Small intestine (tissue), 7 donors: Measurements from ENCODE around the gene CHEK1. TPM values are rescaled to one million over a fixed set of nuclear protein-coding genes. Genes with fewer than 3 reads are reported as not detected.
A peak's percentile ranks its signal among the peaks of the same experiment; 100 is the strongest.

Source experiments
- DNase-seq, 2 donors: peaks; one replicate each; pipeline versions ENCODE4 v3.0.0 to v3.0.0-alpha.2; 2013
- FAIRE-seq: peaks from 2 replicates; lab custom pipeline; 2012; peaks lifted over from hg19 to GRCh38; lab: Jason Lieb, UNC
- H3K27ac ChIP-seq, 3 donors: one replicate each; pipeline ENCODE4 v1.5.1; 2013; ENCODE audit warnings: low read length in 2 of 3, mild to moderate bottlenecking in 2 of 3, control low read depth in 1 of 3, inconsistent platforms in 1 of 3, low read depth in 1 of 3, moderate library complexity in 1 of 3
- H3K27me3 ChIP-seq, 3 donors: one replicate each; pipeline ENCODE4 v1.6.1; 2013; ENCODE audit warnings: low read length in 3 of 3, inconsistent platforms in 1 of 3; ENCODE audit not compliant: control insufficient read depth in 3 of 3, insufficient read depth in 3 of 3
- H3K36me3 ChIP-seq, 3 donors: one replicate each; pipeline ENCODE4 v1.6.1; 2013; ENCODE audit warnings: low read length in 3 of 3, inconsistent platforms in 1 of 3, low read depth in 1 of 3, mild to moderate bottlenecking in 1 of 3, moderate library complexity in 1 of 3; ENCODE audit not compliant: control insufficient read depth in 3 of 3, insufficient read depth in 2 of 3
- H3K4me1 ChIP-seq, 3 donors: one replicate each; pipeline ENCODE4 v1.6.1; 2013; ENCODE audit warnings: low read length in 2 of 3, inconsistent platforms in 1 of 3, low read depth in 1 of 3, mild to moderate bottlenecking in 1 of 3, moderate library complexity in 1 of 3; ENCODE audit not compliant: control insufficient read depth in 3 of 3, insufficient read depth in 2 of 3
- H3K4me3 ChIP-seq, 3 donors: one replicate each; pipeline ENCODE4 v1.5.1; 2013; ENCODE audit warnings: low read length in 3 of 3, control low read depth in 1 of 3, inconsistent platforms in 1 of 3, low read depth in 1 of 3, mild to moderate bottlenecking in 1 of 3, moderate library complexity in 1 of 3
- H3K9me3 ChIP-seq, 2 donors: one replicate each; pipeline ENCODE4 v1.6.1; 2013; ENCODE audit warnings: low read depth in 1 of 2, low read length in 1 of 2; ENCODE audit not compliant: control insufficient read depth in 2 of 2, insufficient read depth in 1 of 2
- WGBS, 3 donors: extraction: QIAGEN DNeasy Blood & Tissue Kit; methylation state at CpG; one replicate each; pipeline ENCODE4 v1.1.7; 2013; 5-methylcytosine and 5-hydroxymethylcytosine counted together
- polyA plus RNA-seq, 4 donors: library from polyadenylated mRNA; stranded (reverse) in 3 of 4; unstranded in 1 of 4; fragments of 200-250 nt in 3 of 4; fragments of 120-200 nt in 1 of 4; gene quantifications; one replicate each; pipeline versions ENCODE4 v1.2.1 to v1.2.3, GENCODE V29; 2013
- donor health status: healthy with polysubstance abuse.
- donor health status: control.
- donor health status: control.
- donor health status: Bipolar disorder and iron deficiency.
- donor health status: healthy.

Gene CHEK1
- polyA plus RNA-seq, 4 donors = 2.7 to 22.6 (median 12.7) TPM

GRCh38 chr11:125609545-125609944 is 15.4 kb upstream of the CHEK1 start:
- H3K4me1 ChIP-seq = no peaks in the 10 kb centered on the region
- H3K4me3 ChIP-seq = no peak overlapping the region
- H3K27me3 ChIP-seq = no peaks in the 10 kb centered on the region
- H3K9me3 ChIP-seq = no peaks in the 10 kb centered on the region
- DNase-seq = no peak
- WGBS, 3 donors = 89 to 91% (median 89%) methylated on average over 7 of the region's 7 CpGs
- no peak for FAIRE-seq
- H3K36me3 ChIP-seq = peaks cover 27 to 44% (median 40%) of the 10 kb centered on the region in 3 donors
- H3K27ac ChIP-seq = no peak overlapping the region

DNA sequence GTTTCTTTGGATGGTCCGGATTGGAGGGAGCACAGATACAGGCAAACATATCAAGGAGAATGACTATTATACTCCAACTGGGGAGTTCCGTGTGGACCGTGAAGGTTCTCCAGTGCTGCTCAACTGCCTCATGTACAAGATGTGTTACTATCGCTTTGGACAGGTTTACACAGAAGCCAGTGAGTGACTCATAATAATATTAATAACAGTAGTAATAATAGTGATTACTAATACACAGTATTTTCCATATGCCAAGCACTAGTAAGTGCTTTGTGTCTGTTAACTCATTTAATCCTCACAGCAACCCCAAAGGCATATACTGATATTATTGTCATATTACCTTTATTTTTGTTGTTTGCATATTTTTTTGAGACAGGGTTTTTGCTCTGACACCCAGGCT is 6.6 kb upstream of the CHEK1 start:
- Histone ChIP-seq H3K4me3 (no peak overlapping the region), H3K27ac (no peak overlapping the region), H3K9me3 (no peaks in the 10 kb centered on the region), H3K4me1 (no peaks in the 10 kb centered on the region), H3K36me3 (peaks cover 29% of the 10 kb centered on the region in 3 donors), H3K27me3 (no peaks in the 10 kb centered on the region)
- WGBS, 3 donors = 89 to 93% (median 90%) methylated on average over 4 of the region's 4 CpGs
- no peak for DNase-seq
- FAIRE-seq = no peak

DNA sequence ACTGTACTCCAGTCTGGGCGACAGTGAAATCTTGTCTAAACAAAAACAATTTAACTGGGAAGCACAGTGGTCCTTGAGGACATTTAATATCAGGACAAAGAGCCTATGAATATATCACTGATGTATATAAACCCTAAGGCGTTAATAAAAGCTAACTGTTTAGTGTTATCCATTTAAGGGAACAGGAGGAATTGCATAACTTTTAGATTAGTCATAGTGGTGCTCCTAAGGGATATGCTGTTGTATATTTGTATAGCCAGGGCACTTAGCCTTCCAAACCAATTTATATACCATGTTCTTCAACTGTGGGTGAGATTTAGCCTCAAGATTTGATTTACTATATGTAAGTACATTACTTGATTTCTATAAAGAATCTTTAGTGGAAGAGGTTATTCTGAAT is 3.0 kb upstream of the CHEK1 start:
- Histone ChIP-seq H3K27ac (no peak overlapping the region), H3K36me3 (peaks cover 18 to 21% (median 18%) of the 10 kb centered on the region in 3 donors), H3K4me3 (no peak overlapping the region), H3K9me3 (no peaks in the 10 kb centered on the region), H3K27me3 (no peaks in the 10 kb centered on the region), H3K4me1 (peaks cover 0 to 6% (median 3%) of the 10 kb centered on the region in 3 donors)
- DNase-seq = no peak
- no peak for FAIRE-seq
- 76 to 92% (median 85%) methylated on average over 2 of the region's 2 CpGs for WGBS, 3 donors

- WGBS, 3 donors = 88 to 100% (median 90%) methylated on average over 1 of the region's 1 CpG
- H3K4me1 ChIP-seq = peaks cover 0 to 6% (median 3%) of the 10 kb centered on the region in 3 donors
- DNase-seq (no peak), FAIRE-seq (no peak)
- no peak overlapping the region for H3K4me3 ChIP-seq
- no peak overlapping the region for H3K27ac ChIP-seq
- H3K27me3 ChIP-seq = no peaks in the 10 kb centered on the region
- no peaks in the 10 kb centered on the region for H3K9me3 ChIP-seq
- H3K36me3 ChIP-seq = peaks cover 13 to 21% (median 18%) of the 10 kb centered on the region in 3 donors
Measured at GRCh38 chr11:125623064-125623463, 1.9 kb upstream of the CHEK1 start.

- Histone ChIP-seq H3K4me1 (peaks cover 0 to 6% (median 3%) of the 10 kb centered on the region in 3 donors), H3K9me3 (no peaks in the 10 kb centered on the region), H3K36me3 (peaks cover 0 to 10% (median 4%) of the 10 kb centered on the region in 3 donors), H3K27ac (peak overlapping the region; percentile 93 to 97 (median 95)), H3K27me3 (no peaks in the 10 kb centered on the region), H3K4me3 (peak overlapping the region; percentile 68 to 79 (median 70))
- 0 to 1% (median 1%) methylated on average over 20 of the region's 20 CpGs for WGBS, 3 donors
- no peak for DNase-seq
- FAIRE-seq = no peak
Measured at GRCh38 chr11:125625225-125625629, 264 bp downstream of the CHEK1 start.

DNA sequence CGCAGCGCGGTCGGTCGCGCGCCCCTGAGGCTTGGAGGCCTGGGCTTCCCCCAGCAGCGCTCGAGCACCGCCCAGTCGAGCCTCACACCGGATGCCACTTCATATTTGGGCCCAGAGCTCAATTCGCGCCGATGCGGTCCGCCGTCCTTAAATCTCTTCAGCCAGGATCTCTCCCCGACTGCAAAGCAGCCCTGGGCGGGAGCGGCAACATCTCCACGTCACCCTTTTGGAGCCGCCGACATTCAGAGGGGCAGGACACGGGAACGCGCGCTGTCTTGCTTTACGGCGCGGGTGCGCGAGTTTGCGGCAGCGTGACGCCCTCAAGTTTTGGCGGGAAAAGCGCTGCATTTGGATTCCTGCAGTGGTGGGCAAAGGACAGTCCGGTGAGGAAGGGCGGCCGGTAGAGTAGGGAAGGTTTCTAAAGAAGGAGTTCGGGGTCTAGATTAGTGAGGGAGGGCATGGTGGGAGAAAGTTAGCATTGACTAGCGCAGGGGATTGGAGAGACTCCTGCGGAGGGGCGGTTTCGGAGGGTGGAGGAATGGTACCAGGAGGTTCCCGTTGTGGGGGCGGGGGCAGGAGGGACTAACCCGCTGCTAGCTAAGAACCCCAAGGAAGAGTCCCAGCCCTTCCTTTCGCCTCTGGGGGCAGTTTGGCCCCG is 796 bp downstream of the CHEK1 start:
- Histone ChIP-seq H3K4me3 (peak overlapping the region; percentile 68 to 79 (median 70)), H3K9me3 (no peaks in the 10 kb centered on the region), H3K27ac (peak overlapping the region; percentile 93 to 97 (median 95)), H3K4me1 (peaks cover 0 to 6% (median 3%) of the 10 kb centered on the region in 3 donors), H3K27me3 (no peaks in the 10 kb centered on the region), H3K36me3 (peaks cover 0 to 9% (median 6%) of the 10 kb centered on the region in 3 donors)
- FAIRE-seq = no peak
- 0 to 1% (median 0%) methylated on average over 46 to 51 of the region's 51 CpGs for WGBS, 3 donors
- DNase-seq = peak; percentile 90 to 97

- FAIRE-seq = no peak
- Histone ChIP-seq H3K4me3 (peak overlapping the region; percentile 68 to 79 (median 70)), H3K4me1 (peaks cover 0 to 6% (median 3%) of the 10 kb centered on the region in 3 donors), H3K36me3 (peaks cover 0 to 6% (median 5%) of the 10 kb centered on the region in 3 donors), H3K9me3 (no peaks in the 10 kb centered on the region), H3K27me3 (no peaks in the 10 kb centered on the region), H3K27ac (peak overlapping the region in 2 of 3 donors; percentile 95 to 97)
- 0 to 1% (median 0%) methylated on average over 18 of the region's 18 CpGs for WGBS, 3 donors
- DNase-seq = peak; percentile 59 to 74
Measured at GRCh38 chr11:125626288-125626950, 1.5 kb downstream of the CHEK1 start.

- peak overlapping the region in 2 of 3 donors; percentile 68 to 79 for H3K4me3 ChIP-seq
- FAIRE-seq (no peak), DNase-seq (peak in 1 of 2 donors; percentile 14)
- peaks cover 0 to 5% (median 0%) of the 10 kb centered on the region in 3 donors for H3K36me3 ChIP-seq
- no peaks in the 10 kb centered on the region for H3K27me3 ChIP-seq
- no peaks in the 10 kb centered on the region for H3K9me3 ChIP-seq
- H3K27ac ChIP-seq = peak overlapping the region in 1 of 3 donors; percentile 95
- H3K4me1 ChIP-seq = peaks cover 0 to 6% (median 3%) of the 10 kb centered on the region in 3 donors
- 53 to 59% (median 55%) methylated on average over 7 of the region's 7 CpGs for WGBS, 3 donors
Measured at GRCh38 chr11:125627236-125627910, 2.4 kb downstream of the CHEK1 start.
